Ovary (tissue), 3 donors: ENCODE data around the gene SMCR8.

Source experiments
- CTCF ChIP-seq, 3 donors: fragments of 450-650 bp in 2 of 3; fragments of 200-600 bp in 1 of 3; IDR thresholded peaks; one replicate each; pipeline versions ENCODE4 v1.5.1 to v1.8.0; 2016 to 2022; ENCODE audit warnings: antibody characterized with exemption in 3 of 3, mild to moderate bottlenecking in 1 of 3
- EP300 ChIP-seq: sonication (generic); formaldehyde crosslinking; IDR thresholded peaks from one replicate; pipeline ENCODE4 v1.6.1; 2017; ENCODE audit warnings: antibody characterized with exemption
- POLR2A ChIP-seq: fragments of 450-650 bp; IDR thresholded peaks from one replicate; pipeline ENCODE4 v1.6.1; 2017; ENCODE audit warnings: antibody characterized with exemption, mild to moderate bottlenecking, moderate library complexity
- donor health status: DM: no; HTN: no; CAD: no.

DNA sequence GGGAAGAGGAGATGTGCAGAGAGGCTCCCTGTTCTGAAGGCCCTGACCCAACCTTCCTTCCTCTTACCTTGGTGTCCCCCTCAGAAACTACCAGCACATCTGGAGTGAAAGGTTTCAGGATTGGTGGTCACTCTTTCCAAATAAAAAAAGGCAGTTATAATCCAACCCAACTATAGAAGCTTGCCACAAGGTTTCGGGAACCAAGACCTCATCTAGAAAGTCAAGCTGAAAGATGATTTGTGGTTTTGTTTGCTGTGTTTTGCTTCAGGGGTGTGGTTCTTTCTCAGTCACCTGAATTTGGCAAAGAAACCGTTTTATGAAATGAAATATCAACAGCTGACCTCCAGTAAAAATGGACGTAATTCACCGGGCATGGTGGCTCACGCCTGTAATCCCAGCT lies 28.9 kb downstream of the SMCR8 start:
- no peak for TF ChIP-seq CTCF (IDR thresholded peaks at IDR 0.05)
- TF ChIP-seq POLR2A: no peak
- TF ChIP-seq EP300: no peak
